M059J (cell line): ENCODE measurements around the gene ZNF581. TPM values are rescaled to one million over a fixed set of nuclear protein-coding genes. Genes with fewer than 3 reads are reported as not detected.
A peak's percentile ranks its signal among the peaks of the same experiment; 100 is the strongest.

Source experiments
- DNase-seq: peaks from one replicate; pipeline ENCODE4 v3.0.0-alpha.2; 2012; ENCODE audit warnings: low read depth
- total RNA-seq: library from RNA; depleted of rRNA; stranded (reverse); fragments of >200 nt; shearing (Covaris generic); gene quantifications from 2 replicates; pipeline ENCODE4 v1.2.3, GENCODE V29; 2014; rRNA removed

Gene ZNF581, protein sequence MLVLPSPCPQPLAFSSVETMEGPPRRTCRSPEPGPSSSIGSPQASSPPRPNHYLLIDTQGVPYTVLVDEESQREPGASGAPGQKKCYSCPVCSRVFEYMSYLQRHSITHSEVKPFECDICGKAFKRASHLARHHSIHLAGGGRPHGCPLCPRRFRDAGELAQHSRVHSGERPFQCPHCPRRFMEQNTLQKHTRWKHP
- 12.6 and 15.9 TPM in 2 replicates for total RNA-seq

DNA sequence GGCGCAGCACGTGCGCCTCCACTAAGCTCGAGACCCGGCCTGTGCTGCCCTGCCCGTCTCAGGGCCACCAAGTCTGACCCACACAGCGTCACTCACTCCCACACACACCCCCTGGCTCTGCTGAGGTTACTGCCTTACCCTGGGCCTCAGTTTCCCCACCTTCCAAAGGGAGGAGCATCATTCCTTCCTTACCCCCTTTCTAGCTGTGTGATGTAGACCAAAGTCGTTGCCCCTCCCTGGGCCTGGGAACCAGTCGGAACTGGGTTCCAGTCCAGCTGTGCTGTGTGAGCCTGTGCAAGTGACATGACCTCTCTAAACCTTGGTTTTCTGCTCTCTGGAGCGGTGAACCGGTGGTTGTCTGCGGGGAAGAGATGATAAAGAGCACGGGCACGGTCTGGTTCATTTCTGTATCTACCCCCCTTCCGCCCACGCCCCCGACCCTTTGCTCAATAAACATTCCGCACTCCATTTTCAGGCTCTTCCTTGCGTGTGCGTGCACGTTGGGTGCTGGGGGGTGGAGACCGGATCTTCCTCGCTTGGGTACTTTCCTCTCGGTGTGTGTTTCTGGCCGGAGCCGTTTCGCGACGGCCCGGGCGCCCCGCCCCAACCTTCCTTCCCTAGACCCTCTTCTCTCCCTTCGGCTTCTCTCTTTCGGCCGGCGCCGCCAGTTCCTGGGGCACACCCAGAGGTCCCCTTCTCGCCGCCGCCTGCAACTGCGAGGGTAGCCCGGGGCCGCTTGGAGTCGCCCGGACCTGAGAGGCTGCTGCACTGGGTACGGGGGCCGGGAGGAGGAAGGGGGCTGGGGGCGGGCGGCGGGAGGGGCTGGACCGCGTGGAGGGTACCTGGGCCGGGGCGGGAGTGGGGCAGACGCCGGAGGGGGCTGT lies at the start of gene ZNF581:
Gene ZNF581, plus strand, starts transcription at position 647 of the 884 bp plus-strand sequence. CDS start 923 bp downstream, outside the sequence.
- DNase-seq = peak; percentile 68

DNA sequence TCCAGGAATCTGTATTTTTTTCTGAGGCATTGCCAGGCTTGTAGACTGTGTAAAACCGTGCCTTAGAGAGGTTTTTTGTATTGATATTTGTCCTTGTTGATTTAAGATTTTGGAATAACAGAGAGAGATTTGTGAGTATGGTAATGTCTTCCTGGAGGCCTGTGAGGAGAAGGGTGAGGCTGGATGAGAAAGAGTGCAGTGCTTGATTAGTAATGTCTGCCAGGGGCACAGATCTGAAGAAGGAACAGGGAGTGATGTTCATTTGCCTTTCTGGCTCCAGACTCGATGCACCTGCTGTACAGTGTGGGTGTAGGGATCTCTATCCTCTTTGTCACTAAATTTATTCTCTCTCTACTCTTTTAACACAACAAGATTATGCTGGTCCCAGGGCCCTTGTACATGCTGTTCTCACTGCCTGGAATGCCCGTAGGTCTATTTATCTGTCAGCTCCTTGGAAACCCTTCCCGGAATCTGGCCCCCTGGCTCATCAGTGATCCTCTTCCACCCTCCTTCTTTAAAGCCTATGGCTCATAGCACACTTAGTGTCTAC lies 48.4 kb upstream of the ZNF581 start:
- no peak for DNase-seq

DNA sequence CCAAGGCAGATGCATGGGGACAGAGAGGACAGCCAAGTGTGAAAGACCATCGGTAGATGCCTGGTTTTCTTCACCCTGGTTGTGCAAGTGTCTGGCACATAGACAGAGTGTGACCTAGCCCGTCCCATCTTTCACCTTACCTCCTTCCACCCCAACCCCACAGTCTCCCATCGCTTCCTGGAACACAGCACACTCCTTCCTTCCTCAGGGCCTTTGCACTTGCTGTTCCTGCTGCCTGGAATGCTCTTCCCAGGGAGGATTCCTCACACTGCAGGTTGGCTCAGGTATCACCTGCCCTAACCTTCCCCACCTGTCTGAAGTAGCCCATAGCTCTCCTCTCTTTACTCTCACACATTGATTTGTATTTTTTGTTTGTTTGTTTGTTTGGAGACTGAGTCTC lies 47.1 kb upstream of the ZNF581 start:
- DNase-seq = no peak

DNA sequence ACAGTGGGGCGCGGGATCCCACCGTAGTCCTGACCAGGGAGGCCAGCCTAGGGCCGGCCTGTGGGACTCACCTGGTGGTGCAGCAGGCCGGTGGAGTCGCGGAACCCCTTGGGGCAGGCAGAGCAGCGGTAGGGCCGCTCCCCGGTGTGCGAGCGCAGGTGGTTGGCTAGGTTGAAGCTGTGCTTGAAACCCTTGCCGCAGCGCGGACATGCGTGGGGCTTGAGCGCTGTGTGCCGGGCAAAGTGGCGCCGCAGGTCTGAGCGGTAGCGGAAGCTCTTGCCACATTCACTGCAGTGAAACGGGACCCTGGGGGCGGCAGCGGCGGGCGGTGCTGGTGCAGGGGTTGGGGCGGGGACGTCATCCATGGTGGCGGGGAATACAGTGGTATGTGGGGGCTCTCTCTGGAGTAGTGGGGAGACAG lies 45.9 kb upstream of the ZNF581 start:
- no peak for DNase-seq

DNA sequence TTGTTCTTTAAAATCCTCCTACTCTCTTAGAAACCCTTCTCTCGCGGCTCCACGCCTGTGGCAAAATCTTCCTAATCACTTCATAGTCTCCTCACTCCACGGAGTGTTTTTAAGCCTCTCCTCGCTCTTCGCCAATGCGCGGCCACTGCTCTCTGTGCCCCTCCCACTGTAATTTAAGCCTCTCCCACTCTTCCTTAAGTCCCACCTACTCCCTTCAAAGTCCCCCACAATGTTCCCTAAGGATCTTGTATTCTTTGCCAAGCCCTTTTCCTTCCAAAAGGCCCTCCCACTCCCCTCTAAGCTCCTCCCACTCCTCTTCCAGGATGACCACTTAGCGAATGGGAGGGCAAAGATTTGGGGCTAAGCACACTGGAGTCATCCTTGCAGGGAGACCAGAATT lies 45.4 kb upstream of the ZNF581 start:
- no peak for DNase-seq

DNA sequence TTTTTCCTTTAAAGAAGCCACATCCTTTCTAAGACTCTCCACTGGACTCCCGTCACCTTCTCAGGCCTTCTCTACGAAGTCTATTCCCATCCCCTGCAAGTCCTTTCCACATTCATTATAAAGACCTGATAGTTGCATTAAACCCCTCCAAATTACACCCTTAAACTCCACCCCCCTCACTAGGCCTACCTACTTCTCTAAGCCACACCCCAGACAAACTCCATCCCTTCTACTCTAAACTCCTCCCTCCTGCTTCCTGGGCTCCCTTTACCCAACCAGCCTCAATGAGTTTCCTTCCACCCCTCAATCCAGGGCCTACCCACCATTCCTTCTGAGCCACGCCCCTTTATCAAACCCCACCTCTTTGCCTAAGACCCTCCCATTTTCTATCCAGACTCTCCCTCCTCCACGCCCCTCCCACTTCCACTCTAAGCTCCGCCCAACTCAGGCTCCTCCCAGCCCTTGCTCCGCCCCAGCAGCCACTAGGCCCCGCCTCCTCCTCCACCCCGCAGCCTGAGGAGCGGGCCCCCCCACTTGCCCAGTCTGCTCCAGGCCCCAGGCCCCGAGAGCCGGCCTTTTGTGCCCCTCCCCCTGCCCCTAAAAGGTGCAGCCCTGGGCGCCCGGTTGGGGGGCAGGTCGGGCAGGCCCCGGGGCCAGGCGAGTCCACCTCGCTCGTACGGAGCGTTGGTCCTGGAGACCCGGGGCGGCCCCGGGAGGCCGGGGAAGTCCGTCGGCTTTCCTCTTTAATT lies 44.6 kb upstream of the ZNF581 start:
- DNase-seq = peak; percentile 91

DNA sequence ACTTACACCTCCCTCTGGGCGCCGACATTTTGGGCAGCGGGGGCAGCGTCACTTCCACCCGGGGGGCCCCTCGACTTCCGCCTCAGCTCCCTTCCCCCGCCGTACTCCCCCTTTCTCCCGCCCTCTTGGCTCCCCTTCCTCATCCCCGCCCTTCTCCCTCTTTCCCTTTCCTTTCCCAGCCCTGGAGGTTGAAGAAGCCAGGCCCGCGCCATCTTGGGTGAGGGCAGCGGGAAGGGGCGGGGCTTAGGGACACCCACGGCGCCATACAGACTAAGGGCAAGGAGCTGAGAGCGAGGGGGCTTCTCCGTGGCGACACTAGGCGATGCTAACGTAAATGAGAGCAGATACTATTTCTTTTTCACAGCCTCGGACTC lies 44.0 kb upstream of the ZNF581 start, which contains the start of gene FIZ1:
Gene FIZ1, minus strand, starts transcription at position 50 of the 374 bp plus-strand sequence. CDS start 1,652 bp downstream, outside the sequence.
- peak; percentile 98 for DNase-seq

DNA sequence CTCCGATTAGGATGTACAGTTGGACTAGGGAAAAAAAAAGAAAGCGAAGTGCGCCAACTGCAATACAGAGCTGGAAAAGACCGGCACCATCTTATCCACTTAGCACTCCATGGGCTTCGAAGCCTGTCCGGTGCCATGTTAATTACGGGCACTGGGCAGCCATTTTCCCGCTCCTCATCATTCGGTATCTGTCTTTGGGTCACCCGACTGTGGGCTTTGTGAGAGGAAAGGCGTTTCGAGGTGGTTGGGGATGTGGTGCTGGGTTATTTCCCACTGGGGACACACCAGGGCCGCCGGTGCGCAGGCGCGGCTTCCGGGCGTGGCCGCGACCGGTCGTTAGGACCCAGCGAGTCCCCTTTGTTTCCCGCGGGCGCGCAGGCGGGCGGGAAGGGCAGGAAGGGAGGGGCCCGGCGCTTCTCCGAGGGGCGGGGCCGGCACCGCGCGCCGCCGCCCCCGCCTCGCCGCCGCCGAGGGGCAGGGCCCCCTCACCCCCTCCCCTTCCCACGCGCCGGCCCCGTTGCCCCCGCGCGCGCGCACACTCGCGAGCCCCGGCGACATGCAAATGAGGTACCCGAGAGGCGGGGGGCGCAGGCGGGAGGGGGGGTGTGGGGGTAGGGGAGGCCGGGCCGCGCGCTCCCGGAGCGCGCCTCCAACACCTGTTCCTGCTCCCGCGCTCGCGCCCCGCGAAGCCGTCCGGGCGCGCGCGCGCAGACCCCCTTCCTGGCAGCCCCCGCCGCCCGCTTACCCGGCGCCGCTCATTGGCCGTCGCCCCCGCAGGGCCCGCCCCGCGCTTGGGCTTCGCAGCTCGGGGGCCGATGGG lies 43.4 kb upstream of the ZNF581 start, which contains the start of gene ZNF524:
Gene ZNF524, plus strand, starts transcription at position 447 of the 820 bp plus-strand sequence. CDS start 1,825 bp downstream, outside the sequence.
- DNase-seq = peak; percentile 88

DNA sequence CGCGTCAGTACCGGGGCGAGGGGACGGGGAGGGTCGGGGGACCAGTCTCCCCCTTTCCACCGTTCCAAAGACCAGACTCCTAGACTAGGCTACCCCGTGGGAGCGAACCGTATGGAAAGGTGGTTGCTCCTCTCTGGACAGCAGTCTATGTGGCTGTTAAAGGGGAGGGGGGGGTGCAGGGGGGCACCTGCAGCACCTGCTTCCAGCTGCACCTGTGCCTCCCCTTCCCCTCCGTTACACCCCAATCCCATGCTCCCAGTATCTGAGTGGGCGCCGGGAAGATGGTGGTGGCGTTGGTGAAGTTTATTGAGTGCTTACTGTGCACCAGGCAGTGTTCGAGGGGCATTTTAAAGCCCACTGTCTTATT lies 42.8 kb upstream of the ZNF581 start:
- no peak for DNase-seq

DNA sequence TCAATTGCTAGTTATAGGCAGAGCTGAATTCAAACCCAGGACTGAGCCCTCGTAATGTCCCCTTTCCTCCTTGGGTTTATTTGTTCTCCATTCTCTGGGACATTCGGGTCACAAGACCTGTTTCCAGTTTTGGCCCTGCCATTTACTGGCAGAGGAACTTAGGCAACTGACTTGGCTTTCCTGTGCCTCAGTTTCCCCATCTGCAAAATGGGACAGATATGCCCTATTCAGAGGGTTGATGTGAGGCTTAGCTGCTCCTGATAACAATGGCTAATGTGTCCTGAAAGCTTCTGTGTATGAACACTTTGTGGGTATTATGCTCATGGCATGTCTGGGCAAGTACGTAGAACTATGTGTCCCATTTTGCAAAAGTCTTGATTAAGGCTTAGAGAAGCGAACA lies 42.4 kb upstream of the ZNF581 start:
- DNase-seq = no peak

DNA sequence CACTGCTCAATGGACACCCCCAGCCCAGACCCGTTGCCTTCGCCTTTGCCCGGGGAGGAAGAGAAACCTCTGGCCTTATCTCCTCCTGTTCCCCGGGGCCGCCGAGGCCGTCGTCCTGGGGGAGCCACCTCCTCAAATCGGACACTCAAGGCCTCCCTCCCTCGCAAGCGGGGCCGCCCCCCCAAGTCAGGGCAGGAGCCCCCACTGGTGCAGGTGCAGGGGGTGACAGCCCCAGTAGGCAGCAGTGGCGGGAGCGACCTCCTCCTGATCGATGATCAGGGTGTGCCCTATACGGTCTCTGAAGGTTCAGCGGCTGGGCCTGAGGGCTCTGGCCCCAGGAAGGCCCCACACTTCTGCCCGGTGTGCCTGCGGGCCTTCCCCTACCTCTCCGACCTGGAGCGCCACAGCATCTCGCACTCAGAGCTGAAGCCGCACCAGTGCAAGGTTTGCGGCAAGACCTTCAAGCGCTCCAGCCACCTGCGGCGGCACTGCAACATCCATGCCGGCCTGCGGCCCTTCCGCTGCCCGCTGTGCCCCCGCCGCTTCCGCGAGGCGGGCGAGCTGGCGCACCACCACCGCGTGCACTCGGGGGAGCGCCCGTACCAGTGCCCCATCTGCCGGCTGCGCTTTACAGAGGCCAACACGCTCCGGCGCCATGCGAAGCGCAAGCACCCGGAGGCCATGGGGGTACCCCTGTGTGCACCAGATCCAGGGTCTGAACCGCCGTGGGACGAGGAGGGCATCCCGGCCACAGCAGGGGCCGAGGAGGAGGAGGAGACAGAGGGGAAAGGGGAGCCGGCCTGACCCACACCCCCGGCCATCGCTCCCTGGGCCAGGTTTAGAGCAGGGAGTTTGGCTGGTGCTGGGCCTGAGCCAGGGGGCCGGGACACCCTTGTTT lies 41.1 kb upstream of the ZNF581 start:
- DNase-seq = no peak

DNA sequence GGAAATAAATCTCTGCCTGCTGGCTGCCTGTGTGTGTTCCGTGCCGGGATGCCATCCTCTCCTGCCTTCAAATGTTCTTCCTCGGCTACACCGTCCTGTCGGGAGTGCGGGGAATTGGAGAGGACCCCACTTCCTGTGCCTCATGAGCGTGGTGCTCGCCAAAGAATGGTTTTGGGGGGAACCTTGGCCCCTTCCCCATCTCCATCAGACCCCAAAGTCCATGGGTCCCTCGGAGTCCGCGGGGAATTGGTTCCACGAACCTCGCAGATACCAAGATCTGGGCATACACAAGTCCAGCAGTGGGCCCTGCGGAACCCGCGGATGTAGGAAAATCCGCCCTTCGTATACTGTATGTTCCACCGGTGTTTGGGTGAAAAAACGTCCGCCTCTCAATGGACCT lies 40.3 kb upstream of the ZNF581 start:
- no peak for DNase-seq

DNA sequence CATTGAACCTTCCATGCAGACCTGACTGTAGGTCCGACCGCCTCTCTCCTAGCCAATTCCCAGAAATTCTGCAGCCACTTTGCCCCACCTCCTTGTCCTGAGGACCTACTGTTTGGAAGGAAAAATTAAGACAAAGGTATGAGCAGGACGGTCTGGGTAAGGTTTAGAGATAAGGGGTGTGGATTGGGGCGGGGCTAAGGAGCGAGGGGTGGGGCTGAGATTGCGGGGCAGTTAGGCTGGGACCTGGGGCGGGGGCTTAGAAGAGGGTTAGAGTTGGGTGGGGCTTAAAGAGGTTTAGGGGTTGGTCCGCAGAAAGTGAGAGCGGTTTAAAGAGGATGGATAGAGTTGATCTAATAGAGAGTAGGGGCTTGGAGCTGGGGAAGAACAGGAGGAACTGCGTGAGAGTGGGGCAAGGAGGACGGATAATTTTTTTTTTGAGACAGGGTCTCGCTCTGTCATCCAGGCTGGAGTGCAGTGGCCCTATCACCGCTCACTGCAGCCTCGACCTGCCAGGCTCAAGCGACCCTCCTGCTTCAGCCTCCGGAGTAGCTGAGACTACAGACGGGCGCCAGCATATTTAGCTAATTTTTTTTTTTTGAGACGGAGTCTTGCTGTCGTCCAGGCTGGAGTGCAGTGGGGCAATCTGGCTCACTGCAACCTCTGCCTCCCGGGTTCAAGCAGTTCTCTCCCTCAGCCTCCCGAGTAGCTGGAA lies 39.7 kb upstream of the ZNF581 start:
- DNase-seq = no peak

DNA sequence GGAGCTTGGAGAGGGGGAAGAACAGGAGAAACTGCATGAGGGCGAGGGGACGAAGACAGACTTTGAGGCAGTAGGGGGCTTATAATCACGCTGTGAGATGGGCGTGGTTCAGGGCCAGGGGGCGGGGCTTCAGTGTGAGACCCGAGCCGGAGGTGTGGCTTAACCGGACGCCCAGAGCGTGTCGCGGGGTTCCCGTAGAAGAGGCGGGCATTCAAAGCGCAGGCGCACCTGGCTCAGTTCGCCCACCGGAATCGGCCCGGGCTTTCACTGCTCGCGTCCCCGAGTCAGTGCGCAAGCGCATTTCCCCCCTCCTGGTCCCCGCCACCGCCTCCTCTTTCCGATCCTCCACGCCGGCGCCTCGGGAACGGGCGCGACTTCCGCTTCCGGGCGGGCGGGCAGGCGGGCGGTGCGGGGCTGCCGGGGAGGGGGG lies 38.2 kb upstream of the ZNF581 start:
- peak; percentile 97 for DNase-seq

DNA sequence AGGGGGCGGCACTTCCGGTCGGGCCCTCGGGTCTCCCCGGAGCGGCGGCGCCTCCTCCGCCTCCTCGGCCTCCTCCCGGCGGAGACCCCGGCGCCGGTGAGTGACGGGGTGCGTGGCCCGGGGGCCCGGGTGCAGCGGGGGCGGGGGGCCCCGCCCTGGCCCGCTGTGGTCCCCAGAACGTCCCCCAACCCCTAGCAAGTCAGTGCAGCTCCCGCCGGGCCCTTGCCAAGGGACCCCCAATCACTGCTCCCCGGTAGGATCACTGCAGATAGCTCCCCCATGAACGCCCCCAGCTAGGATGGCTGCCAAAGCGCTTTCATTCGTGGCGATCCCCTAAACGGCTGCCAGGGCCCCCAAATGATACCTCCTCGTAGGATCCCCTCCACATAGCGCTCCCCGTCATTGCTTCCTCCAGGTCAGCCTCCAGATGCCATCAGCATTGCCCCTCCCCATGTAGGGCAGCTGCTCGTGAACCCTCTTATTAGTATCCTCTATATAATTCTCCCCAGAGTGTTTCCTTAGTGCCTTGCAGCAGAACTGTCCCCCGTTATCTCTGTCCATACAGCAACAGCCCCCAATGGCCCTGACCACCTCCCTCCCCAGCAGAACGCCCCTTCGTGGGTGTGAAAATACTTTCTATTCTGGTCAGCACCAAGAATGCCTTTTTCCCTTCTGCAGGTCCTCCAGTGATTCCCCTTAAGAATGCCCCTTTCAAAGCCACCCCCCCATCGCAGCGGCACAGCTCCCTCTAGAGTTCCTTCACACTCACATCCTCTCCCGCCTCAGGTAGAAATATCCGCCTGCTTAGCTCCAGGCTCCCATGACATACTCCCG lies 37.6 kb upstream of the ZNF581 start, which contains the start of gene ZNF865:
Gene ZNF865, plus strand, starts transcription at position 11 of the 834 bp plus-strand sequence. CDS start 7,972 bp downstream, outside the sequence.
- peak; percentile 83 for DNase-seq

DNA sequence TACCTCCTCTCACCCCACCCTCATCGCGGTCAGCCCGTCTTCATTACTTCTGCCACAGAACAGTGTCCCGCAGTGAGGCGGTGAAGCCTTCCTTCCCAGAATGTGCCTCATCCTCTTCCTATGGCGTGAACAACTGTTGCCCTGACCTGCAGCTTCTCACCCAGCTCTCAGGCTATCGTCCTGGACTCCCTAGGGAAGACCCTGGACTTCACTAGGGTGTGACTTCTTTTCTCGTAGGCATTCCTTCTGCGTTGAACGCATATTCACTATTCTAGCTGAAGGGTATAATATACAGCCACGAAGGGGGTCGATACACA lies 37.0 kb upstream of the ZNF581 start:
- DNase-seq = no peak

DNA sequence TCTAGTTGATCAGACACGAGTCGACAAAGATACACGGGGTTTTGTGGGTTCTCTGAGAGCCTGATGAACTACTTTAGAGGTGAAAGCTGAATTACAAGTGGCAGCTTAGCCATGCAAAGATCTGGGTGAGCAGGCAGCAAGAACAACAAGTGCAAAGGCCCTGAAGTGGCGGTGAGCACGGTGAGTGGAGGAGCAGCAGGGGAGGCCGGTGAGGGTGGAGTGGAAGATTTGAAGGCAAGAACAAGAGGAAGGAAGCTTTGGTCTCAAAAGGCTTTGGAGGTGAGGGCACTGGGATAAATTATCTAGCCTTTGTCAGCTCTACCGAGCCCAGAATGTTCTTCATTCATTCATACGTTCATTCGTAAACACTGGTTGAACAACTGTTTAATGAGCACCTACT lies 36.6 kb upstream of the ZNF581 start:
- no peak for DNase-seq

DNA sequence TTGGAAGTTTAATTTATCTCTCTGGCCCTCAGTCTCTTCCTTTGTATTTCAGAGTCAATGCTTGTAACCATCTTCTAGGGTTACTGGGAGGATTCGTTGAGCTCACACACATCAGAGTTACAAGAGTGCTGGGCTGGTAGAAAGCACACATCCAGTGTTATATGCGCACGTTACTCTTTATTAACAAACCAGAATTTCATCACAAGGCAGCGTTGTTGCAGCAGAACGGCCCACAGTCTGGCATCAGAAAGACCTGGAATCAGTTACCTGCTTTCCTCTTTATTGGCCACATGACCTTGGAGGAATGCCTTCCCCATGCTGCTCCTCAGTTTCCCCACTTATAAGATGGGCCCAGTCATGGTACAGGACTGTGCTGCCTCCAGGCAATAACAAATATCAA lies 34.1 kb upstream of the ZNF581 start:
- no peak for DNase-seq
